ENCODE data around the gene ZBTB20.
"Not testable (repeated sequence)": the region's sequence is repeated elsewhere in the genome, so short reads cannot be mapped to it uniquely, and the experiment has no call there.

ZBTB20 gene

GRCh38 chr3:115146418-115147328 is at the start of gene ZBTB20:
ZBTB20 (minus strand) TSS chr3:115147288.
- peak within 1 kb of the TSS; percentile 62 for H3K4me3 ChIP-seq (ENCODE audit: low read depth, low read length)

- H3K4me3 ChIP-seq (ENCODE audit: low read depth, low read length), result no peak overlapping the region
These were observed 47.4 kb upstream of the ZBTB20 start for GRCh38 chr3:115194476-115194875.

- no peak overlapping the region for H3K4me3 ChIP-seq (ENCODE audit: low read depth, low read length)
These were observed 43.7 kb upstream of the ZBTB20 start for GRCh38 chr3:115190747-115191146.

GRCh38 chr3:115187149-115187757 is 40.2 kb upstream of the ZBTB20 start:
- no peak overlapping the region for H3K4me3 ChIP-seq (ENCODE audit: low read depth, low read length)

- no peak overlapping the region for H3K4me3 ChIP-seq (ENCODE audit: low read depth, low read length)
These were observed 39.5 kb upstream of the ZBTB20 start for GRCh38 chr3:115186351-115187148.

- not testable (repeated sequence) for H3K4me3 ChIP-seq (ENCODE audit: low read depth, low read length)
These were observed 37.9 kb upstream of the ZBTB20 start for GRCh38 chr3:115184859-115185572.

GRCh38 chr3:115178930-115179329 is 31.8 kb upstream of the ZBTB20 start:
- H3K4me3 ChIP-seq (ENCODE audit: low read depth, low read length), result not testable (repeated sequence)

- H3K4me3 ChIP-seq (ENCODE audit: low read depth, low read length), result no peak overlapping the region
These were observed 22.7 kb upstream of the ZBTB20 start for GRCh38 chr3:115169808-115170207.

GRCh38 chr3:115165701-115166100 is 18.6 kb upstream of the ZBTB20 start:
- H3K4me3 ChIP-seq (ENCODE audit: low read depth, low read length), result no peak overlapping the region

- H3K4me3 ChIP-seq (ENCODE audit: low read depth, low read length), result no peak overlapping the region
These were observed 18.2 kb upstream of the ZBTB20 start for GRCh38 chr3:115165266-115165665.

GRCh38 chr3:115164374-115165221 is 17.5 kb upstream of the ZBTB20 start:
- H3K4me3 ChIP-seq (ENCODE audit: low read depth, low read length), result no peak overlapping the region

- H3K4me3 ChIP-seq (ENCODE audit: low read depth, low read length), result no peak overlapping the region
These were observed 15.7 kb upstream of the ZBTB20 start for GRCh38 chr3:115162759-115163158.

- H3K4me3 ChIP-seq (ENCODE audit: low read depth, low read length), result no peak overlapping the region
These were observed 14.8 kb upstream of the ZBTB20 start for GRCh38 chr3:115161866-115162265.

GRCh38 chr3:115161168-115161834 is 14.2 kb upstream of the ZBTB20 start:
- no peak overlapping the region for H3K4me3 ChIP-seq (ENCODE audit: low read depth, low read length)

- H3K4me3 ChIP-seq (ENCODE audit: low read depth, low read length), result no peak overlapping the region
These were observed 13.2 kb upstream of the ZBTB20 start for GRCh38 chr3:115160295-115160694.

GRCh38 chr3:115156046-115156654 is 9.1 kb upstream of the ZBTB20 start:
- no peak overlapping the region for H3K4me3 ChIP-seq (ENCODE audit: low read depth, low read length)

- H3K4me3 ChIP-seq (ENCODE audit: low read depth, low read length), result no peak overlapping the region
These were observed 7.5 kb upstream of the ZBTB20 start for GRCh38 chr3:115154611-115155010.

GRCh38 chr3:115151921-115152320 is 4.8 kb upstream of the ZBTB20 start:
- H3K4me3 ChIP-seq (ENCODE audit: low read depth, low read length), result no peak overlapping the region
